Endothelial cell of umbilical vein (primary cell): Measurements from ENCODE around the gene SH3RF3. TPM values are rescaled to one million over a fixed set of nuclear protein-coding genes. Genes with fewer than 3 reads are reported as not detected.

Experiments
- BruUV-seq: library from RNA; stranded (reverse); fragments of 400-500 nt; replicated peaks from 2 replicates; lab custom pipeline; 2021; lab: Mats Ljungman, UMichigan
- CTCF ChIA-PET: fragments of 300-600, 350-600 bp; sonication (Branson Sonifier 250); formaldehyde crosslinking; loops from one replicate; lab custom pipeline; 2021; ENCODE audit warnings: antibody characterized with exemption, inconsistent platforms; lab: Charles Lee
- POLR2A ChIA-PET: fragments of 300-600, 350-600 bp; sonication (Branson Sonifier 250); formaldehyde crosslinking; loops from one replicate; lab custom pipeline; 2021; ENCODE audit warnings: antibody characterized with exemption, inconsistent platforms; lab: Charles Lee
- DNase-seq: peaks from one replicate; pipeline ENCODE4 v3.0.0-alpha.2; 2011; ENCODE audit warnings: low read depth, low spot score
- FAIRE-seq: peaks from 2 replicates; lab custom pipeline; 2011; peaks lifted over from hg19 to GRCh38; lab: Jason Lieb, UNC
- H2AFZ ChIP-seq: 2 replicates; pipeline ENCODE4 v1.6.0; 2012; ENCODE audit warnings: low read depth, low read length, control low read depth, inconsistent platforms
- H3K27ac ChIP-seq: 2 replicates; pipeline ENCODE4 v1.5.1; 2011; ENCODE audit warnings: low read depth, mild to moderate bottlenecking, control low read depth, low read length, moderate library complexity; ENCODE audit not compliant: insufficient read depth
- H3K27me3 ChIP-seq, 2 experiments: 2 replicates each; pipeline versions ENCODE4 v1.6.0 to v1.6.1; 2011; ENCODE audit warnings: low read length in 2 of 2, mixed read lengths in 1 of 2; ENCODE audit not compliant: control insufficient read depth in 2 of 2, insufficient read depth in 2 of 2
- H3K36me3 ChIP-seq, 2 experiments: 2 replicates in 1 of 2; 3 replicates in 1 of 2; pipeline ENCODE4 v1.5.1; 2011; ENCODE audit warnings: low read length in 2 of 2, mild to moderate bottlenecking in 1 of 2, moderate library complexity in 1 of 2; ENCODE audit not compliant: control insufficient read depth in 2 of 2, insufficient read depth in 2 of 2; ENCODE audit errors: extremely low read depth in 1 of 2
- H3K4me1 ChIP-seq: 3 replicates; pipeline ENCODE4 v1.5.1; 2011; ENCODE audit warnings: mild to moderate bottlenecking, low read length; ENCODE audit not compliant: control insufficient read depth, insufficient read depth; ENCODE audit errors: extremely low read depth
- H3K4me2 ChIP-seq: 2 replicates; pipeline ENCODE4 v1.6.1; 2011; ENCODE audit warnings: low read length, control low read depth, mixed read lengths; ENCODE audit not compliant: insufficient read depth
- H3K4me3 ChIP-seq, 3 experiments: fragments of 200-600 bp in 1 of 3; sonication (generic), shearing (Covaris generic) in 1 of 3; replicated peaks in 1 of 3; 2 replicates each; pipeline ENCODE4 v1.5.1; 2011 to 2016; ENCODE audit warnings: control low read depth in 3 of 3, low read length in 3 of 3, mild to moderate bottlenecking in 2 of 3, inconsistent platforms in 1 of 3, low read depth in 1 of 3, moderate library complexity in 1 of 3; ENCODE audit not compliant: insufficient read depth in 1 of 3
- H3K79me2 ChIP-seq: 2 replicates; pipeline ENCODE4 v1.6.0; 2012; ENCODE audit warnings: low read length, inconsistent platforms; ENCODE audit not compliant: control insufficient read depth, insufficient read depth
- H3K9ac ChIP-seq: replicated peaks from 2 replicates; pipeline ENCODE3; 2011; ENCODE audit warnings: low read length, control low read depth; ENCODE audit not compliant: insufficient read depth; ENCODE audit errors: extremely low read depth
- H3K9me1 ChIP-seq: replicated peaks from 3 replicates; pipeline ENCODE4 v1.6.0; 2011; ENCODE audit warnings: mild to moderate bottlenecking, low read length; ENCODE audit not compliant: control insufficient read depth, insufficient read depth; ENCODE audit errors: extremely low read depth
- H3K9me3 ChIP-seq: replicated peaks from 2 replicates; pipeline ENCODE4 v1.5.1; 2012; ENCODE audit warnings: low read length, inconsistent platforms; ENCODE audit not compliant: control insufficient read depth, insufficient read depth
- H4K20me1 ChIP-seq: replicated peaks from 2 replicates; pipeline ENCODE3; 2011; ENCODE audit warnings: mild to moderate bottlenecking, low read length; ENCODE audit not compliant: control insufficient read depth, insufficient read depth; ENCODE audit errors: extremely low read depth
- EZH2 ChIP-seq: IDR thresholded peaks from 2 replicates; pipeline ENCODE4 v1.6.1; 2012; ENCODE audit warnings: borderline replicate concordance, low read depth, mild to moderate bottlenecking, moderate library complexity, low read length, inconsistent platforms; ENCODE audit not compliant: severe bottlenecking
- FOS ChIP-seq: IDR thresholded peaks from 2 replicates; pipeline ENCODE4 v1.6.1; 2011; ENCODE audit warnings: mild to moderate bottlenecking, low read length, moderate library complexity, borderline replicate concordance; ENCODE audit not compliant: insufficient read depth
- GATA2 ChIP-seq: IDR thresholded peaks from 2 replicates; pipeline ENCODE4 v1.7.0; 2011; ENCODE audit warnings: low read depth, mild to moderate bottlenecking, moderate library complexity, mixed read lengths, low read length; ENCODE audit not compliant: insufficient read length, insufficient read depth
- JUN ChIP-seq: IDR thresholded peaks from 2 replicates; pipeline ENCODE4 v1.6.1; 2011; ENCODE audit warnings: borderline replicate concordance, low read depth; ENCODE audit not compliant: insufficient read length, insufficient read depth
- MYC ChIP-seq: IDR thresholded peaks from one replicate; pipeline ENCODE4 v1.6.1; 2011; ENCODE audit warnings: mild to moderate bottlenecking, low read depth, low read length
- POLR2A ChIP-seq: IDR thresholded peaks from 2 replicates; pipeline ENCODE4 v1.6.1; 2012; ENCODE audit warnings: low read depth, mild to moderate bottlenecking, control low read depth, low read length
- POLR2AphosphoS5 ChIP-seq: IDR thresholded peaks from 2 replicates; pipeline ENCODE4 v1.6.1; 2012; ENCODE audit warnings: low read depth, mild to moderate bottlenecking, control low read depth, low read length, moderate library complexity; ENCODE audit not compliant: insufficient read depth
- dilution Hi-C: fragments of 300-500 bp; cut with MboI; formaldehyde crosslinking; loops from one replicate; pipeline ENCODE4 v1.15.0; 2019; ENCODE audit warnings: low sequenced_read_pairs; ENCODE audit not compliant: extremely low pct_ligation_motif_present
- intact Hi-C: fragments of 100-400 bp; cut with micrococcal nuclease; formaldehyde crosslinking; loops from one replicate; pipeline ENCODE4 v1.10.0; 2022
- polyA plus RNA-seq, 4 experiments: library from polyadenylated mRNA; depleted of rRNA in 3 of 4; stranded (reverse) in 3 of 4; unstranded in 1 of 4; fragments of >200 nt; gene quantifications; 2 replicates each; pipeline versions ENCODE4 v1.2.1 to v1.2.3, GENCODE V29; 2011 to 2012; ENCODE audit warnings: missing spikeins in 1 of 4
- total RNA-seq: library from RNA; stranded (reverse); gene quantifications from 2 replicates; pipeline ENCODE4 v1.2.3, GENCODE V29; 2021
- TF ChIP-seq, protein P1 (sequence below), 2 donors: IDR thresholded peaks; 1 replicate in 1 of 2; 2 replicates in 1 of 2; pipeline ENCODE4 v1.5.1; 2011; ENCODE audit warnings: low read length in 2 of 2, mild to moderate bottlenecking in 2 of 2, moderate library complexity in 2 of 2, control low read depth in 1 of 2, inconsistent platforms in 1 of 2, low read depth in 1 of 2; ENCODE audit not compliant: insufficient read depth in 1 of 2; ENCODE audit errors: extremely low read depth in 1 of 2
- TF ChIP-seq, protein P2 (sequence below): IDR thresholded peaks from 2 replicates; pipeline ENCODE4 v1.6.1; 2011; ENCODE audit not compliant: insufficient read depth, insufficient read length

SH3RF3 gene
- total and polyA plus RNA-seq, 2 donors (not counting 3 experiments of a cell fraction or from before 2014, with no cell fraction given), result 3.8 to 14.7 TPM

DNA sequence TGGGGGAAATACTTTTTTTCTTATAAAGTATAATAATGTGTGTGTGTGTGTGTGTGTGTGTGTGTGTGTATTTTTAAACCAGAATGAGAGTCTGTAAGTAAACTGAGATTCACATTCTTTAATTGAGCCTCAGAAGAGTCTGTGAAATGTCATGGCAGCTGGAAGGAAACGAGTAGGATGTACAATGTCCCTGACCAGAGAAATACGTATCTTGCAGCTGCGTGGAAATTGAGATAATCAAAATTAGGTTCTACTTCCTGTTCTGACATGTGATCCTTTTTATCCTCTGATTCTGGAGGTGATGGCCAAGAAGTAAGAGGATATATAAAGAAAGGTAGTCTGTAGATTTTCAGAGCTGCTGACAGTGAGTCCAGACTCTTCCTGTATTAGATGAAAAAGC is 50.0 kb downstream of the SH3RF3 start:
- dilution Hi-C loops, result no loop called here
- Histone ChIP-seq H3K9me3 (no peaks in the 10 kb centered on the region), H3K9me1 (no peaks in the 10 kb centered on the region), H3K9ac (no peak overlapping the region), H3K4me3 (no peak overlapping the region), H3K27me3 (no peaks in the 10 kb centered on the region), H2AFZ (no peak overlapping the region), H3K27ac (no peak overlapping the region), H3K36me3 (no peaks in the 10 kb centered on the region), H3K4me1 (peaks cover 20% of the 10 kb centered on the region), H3K4me2 (no peak overlapping the region), H4K20me1 (no peaks in the 10 kb centered on the region), H3K79me2 (peaks cover 50% of the 10 kb centered on the region)
- CTCF ChIA-PET, result no interaction called here
- no TSS peak for BruUV-seq
- intact Hi-C loops, result no loop called here
- no peak for TF ChIP-seq GATA2
- TF ChIP-seq, protein P1, sequence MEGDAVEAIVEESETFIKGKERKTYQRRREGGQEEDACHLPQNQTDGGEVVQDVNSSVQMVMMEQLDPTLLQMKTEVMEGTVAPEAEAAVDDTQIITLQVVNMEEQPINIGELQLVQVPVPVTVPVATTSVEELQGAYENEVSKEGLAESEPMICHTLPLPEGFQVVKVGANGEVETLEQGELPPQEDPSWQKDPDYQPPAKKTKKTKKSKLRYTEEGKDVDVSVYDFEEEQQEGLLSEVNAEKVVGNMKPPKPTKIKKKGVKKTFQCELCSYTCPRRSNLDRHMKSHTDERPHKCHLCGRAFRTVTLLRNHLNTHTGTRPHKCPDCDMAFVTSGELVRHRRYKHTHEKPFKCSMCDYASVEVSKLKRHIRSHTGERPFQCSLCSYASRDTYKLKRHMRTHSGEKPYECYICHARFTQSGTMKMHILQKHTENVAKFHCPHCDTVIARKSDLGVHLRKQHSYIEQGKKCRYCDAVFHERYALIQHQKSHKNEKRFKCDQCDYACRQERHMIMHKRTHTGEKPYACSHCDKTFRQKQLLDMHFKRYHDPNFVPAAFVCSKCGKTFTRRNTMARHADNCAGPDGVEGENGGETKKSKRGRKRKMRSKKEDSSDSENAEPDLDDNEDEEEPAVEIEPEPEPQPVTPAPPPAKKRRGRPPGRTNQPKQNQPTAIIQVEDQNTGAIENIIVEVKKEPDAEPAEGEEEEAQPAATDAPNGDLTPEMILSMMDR (IDR thresholded peaks at IDR 0.05; ENCODE audit: extremely low read depth in 1 of 2, insufficient read depth in 1 of 2, low read depth in 1 of 2, low read length in 2 of 2), result no peak
- no peak for TF ChIP-seq POLR2A
- TF ChIP-seq FOS, result no peak
- TF ChIP-seq, protein P2, sequence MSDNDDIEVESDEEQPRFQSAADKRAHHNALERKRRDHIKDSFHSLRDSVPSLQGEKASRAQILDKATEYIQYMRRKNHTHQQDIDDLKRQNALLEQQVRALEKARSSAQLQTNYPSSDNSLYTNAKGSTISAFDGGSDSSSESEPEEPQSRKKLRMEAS, result no peak
- TF ChIP-seq EZH2, result no peak
- no peak for TF ChIP-seq POLR2AphosphoS5
- no peak for TF ChIP-seq MYC
- no peak for TF ChIP-seq JUN
- FAIRE-seq (no peak), DNase-seq (no peak)
- POLR2A ChIA-PET, result no interaction called here
